Measurements from ENCODE around the gene STAC2. TPM values are rescaled to one million over a fixed set of nuclear protein-coding genes. Genes with fewer than 3 reads are reported as not detected.

The STAC2 gene
- total RNA-seq, 1 experiment from 2014 or later: 0.17 TPM

DNA sequence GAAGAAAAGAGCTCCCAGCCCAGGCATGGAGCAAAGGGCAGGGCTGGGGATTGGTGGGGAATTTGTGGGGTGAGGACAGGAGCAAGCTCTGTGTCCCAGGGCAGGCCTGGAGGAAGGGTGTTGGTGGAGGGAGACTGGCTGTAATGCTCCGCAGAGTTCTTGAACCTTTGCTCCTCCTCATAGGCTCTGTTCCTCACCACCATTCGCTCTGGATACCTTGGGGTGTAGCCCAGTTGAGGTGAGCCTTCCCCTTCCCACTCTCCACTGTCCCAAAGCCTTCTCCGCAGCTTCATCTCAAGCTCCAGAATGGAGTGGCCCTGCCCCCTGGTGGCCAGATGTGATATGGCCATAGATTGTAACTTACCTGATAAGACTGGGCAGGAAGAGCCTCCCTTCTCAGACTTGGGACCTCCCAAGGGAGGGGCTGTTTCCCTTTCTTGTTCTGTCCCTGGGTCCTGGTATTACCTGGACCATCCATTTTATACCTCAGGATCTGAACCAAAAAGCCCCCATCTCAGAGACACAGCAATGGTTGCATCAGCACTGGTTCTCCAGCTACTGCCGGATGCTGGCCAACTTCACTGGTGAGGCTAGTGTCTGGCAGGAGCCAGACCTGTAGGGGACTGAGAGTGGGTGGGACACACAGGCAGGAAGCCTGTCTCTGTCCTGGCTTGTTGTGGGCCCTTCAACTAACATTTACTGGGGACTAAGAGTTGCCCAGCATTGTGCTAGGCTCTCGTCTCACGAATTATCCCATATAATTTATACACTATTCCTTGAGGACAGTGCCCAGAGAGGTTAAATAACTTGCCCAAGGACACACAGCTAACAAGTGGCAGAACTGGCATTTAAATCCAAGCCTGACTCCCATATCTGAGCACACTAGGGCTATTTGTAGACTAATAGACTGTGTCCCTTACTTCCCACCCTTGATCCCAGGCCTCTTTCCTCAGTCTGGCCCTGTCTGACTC is 19.1 kb upstream of the STAC2 start:
- BruUV-seq (replicated peaks): no TSS peak
- Histone ChIP-seq H3K4me2 (no peak overlapping the region), H3K9me2 (ENCODE audit: insufficient read depth) (no peaks in the 10 kb centered on the region), H3K36me3 (ENCODE audit: low read depth) (no peaks in the 10 kb centered on the region), H3K4me1 (replicated peaks; ENCODE audit: insufficient read depth) (peaks cover 11% of the 10 kb centered on the region), H3K27ac (no peak overlapping the region), H2AFZ (no peak overlapping the region), H3K27me3 (ENCODE audit: insufficient read depth, low read depth) (no peaks in the 10 kb centered on the region), H3K79me2 (ENCODE audit: low read depth) (no peaks in the 10 kb centered on the region), H3K9me3 (ENCODE audit: insufficient read depth, low read depth) (no peaks in the 10 kb centered on the region), H4K20me1 (ENCODE audit: insufficient read depth) (no peaks in the 10 kb centered on the region), H3F3A (ENCODE audit: insufficient read depth, low read depth) (peaks cover 16% of the 10 kb centered on the region; the same call in 1 of the 2 replicates), H3K4me3 (no peak overlapping the region)
- no peak for TF ChIP-seq EZH2 (IDR thresholded peaks at IDR 0.05; ENCODE audit: low read depth)
- TF ChIP-seq, protein P1, sequence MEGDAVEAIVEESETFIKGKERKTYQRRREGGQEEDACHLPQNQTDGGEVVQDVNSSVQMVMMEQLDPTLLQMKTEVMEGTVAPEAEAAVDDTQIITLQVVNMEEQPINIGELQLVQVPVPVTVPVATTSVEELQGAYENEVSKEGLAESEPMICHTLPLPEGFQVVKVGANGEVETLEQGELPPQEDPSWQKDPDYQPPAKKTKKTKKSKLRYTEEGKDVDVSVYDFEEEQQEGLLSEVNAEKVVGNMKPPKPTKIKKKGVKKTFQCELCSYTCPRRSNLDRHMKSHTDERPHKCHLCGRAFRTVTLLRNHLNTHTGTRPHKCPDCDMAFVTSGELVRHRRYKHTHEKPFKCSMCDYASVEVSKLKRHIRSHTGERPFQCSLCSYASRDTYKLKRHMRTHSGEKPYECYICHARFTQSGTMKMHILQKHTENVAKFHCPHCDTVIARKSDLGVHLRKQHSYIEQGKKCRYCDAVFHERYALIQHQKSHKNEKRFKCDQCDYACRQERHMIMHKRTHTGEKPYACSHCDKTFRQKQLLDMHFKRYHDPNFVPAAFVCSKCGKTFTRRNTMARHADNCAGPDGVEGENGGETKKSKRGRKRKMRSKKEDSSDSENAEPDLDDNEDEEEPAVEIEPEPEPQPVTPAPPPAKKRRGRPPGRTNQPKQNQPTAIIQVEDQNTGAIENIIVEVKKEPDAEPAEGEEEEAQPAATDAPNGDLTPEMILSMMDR (conservative IDR thresholded peaks at IDR 0.05): peak; percentile 97
- POLR2A ChIA-PET (ENCODE audit: unreplicated experiment): interaction anchor here (0.6 kb wide), 1 partner anchor 92 kb away, joined by 7 read pairs; no protein-coding TSS in a partner anchor
- CTCF ChIA-PET: interaction anchor here (0.5 to 1.5 kb wide), 10 partner anchors 9 to 793 kb away, joined by 3 to 11 read pairs (median 4); no protein-coding TSS in a partner anchor
- DNase-seq: peak; percentile 73 to 85
- intact Hi-C loops (cut with micrococcal nuclease; ENCODE audit: unreplicated experiment): loop anchor here (1.0 to 10.0 kb wide), 4 partner anchors 38 to 570 kb away; partner anchors contain the start of genes EPOP and PLXDC1

DNA sequence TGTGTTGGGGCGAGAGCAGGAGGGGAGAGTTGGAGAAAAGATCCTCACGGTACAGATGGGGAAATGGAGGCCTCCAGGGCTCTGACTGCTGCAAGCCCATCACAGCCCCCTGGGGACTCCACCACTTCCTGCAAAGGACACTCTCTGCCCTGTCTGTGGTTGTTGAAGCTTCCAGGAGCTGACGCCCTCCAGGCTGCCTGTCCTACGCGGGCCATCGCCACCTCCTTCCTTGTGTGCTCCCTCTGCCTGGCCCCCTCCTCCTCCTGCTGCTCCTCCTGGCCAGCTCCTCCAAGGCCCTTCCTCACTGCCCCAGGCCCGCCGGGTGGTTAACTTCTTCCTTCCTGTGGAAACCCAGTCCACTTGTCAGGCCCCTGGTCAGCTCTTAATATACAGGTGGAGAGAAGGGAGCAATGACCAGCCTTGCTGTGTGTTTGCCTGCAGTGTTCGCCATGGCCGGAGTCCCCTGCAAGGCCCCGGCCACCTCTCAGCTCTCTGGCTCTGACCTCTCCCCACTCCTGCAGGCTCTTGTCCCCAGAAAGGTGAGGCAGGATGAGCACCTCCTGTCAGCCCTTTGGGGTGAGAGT is 18.4 kb upstream of the STAC2 start:
- Histone ChIP-seq H4K20me1 (ENCODE audit: insufficient read depth) (no peaks in the 10 kb centered on the region), H3K9me2 (ENCODE audit: insufficient read depth) (no peaks in the 10 kb centered on the region), H3K4me2 (no peak overlapping the region), H3K27ac (no peak overlapping the region), H3K4me3 (no peak overlapping the region), H3K27me3 (ENCODE audit: insufficient read depth, low read depth) (no peaks in the 10 kb centered on the region), H3K36me3 (ENCODE audit: low read depth) (no peaks in the 10 kb centered on the region), H3K9me3 (ENCODE audit: insufficient read depth, low read depth) (no peaks in the 10 kb centered on the region), H2AFZ (no peak overlapping the region), H3K4me1 (replicated peaks; ENCODE audit: insufficient read depth) (peaks cover 11% of the 10 kb centered on the region), H3K79me2 (ENCODE audit: low read depth) (no peaks in the 10 kb centered on the region), H3F3A (ENCODE audit: insufficient read depth, low read depth) (peaks cover 16% of the 10 kb centered on the region)
- CTCF ChIA-PET: interaction anchor here (0.5 to 1.5 kb wide), 8 partner anchors 8 to 437 kb away, joined by 3 to 10 read pairs (median 4); no protein-coding TSS in a partner anchor
- no TSS peak for BruUV-seq (replicated peaks)
- POLR2A ChIA-PET (ENCODE audit: unreplicated experiment): no interaction called here
- no peak for DNase-seq
- TF ChIP-seq EZH2 (IDR thresholded peaks at IDR 0.05; ENCODE audit: low read depth): no peak
- TF ChIP-seq, protein P1 (conservative IDR thresholded peaks at IDR 0.05): no peak
- intact Hi-C loops (cut with micrococcal nuclease; ENCODE audit: unreplicated experiment): loop anchor here (1.0 to 10.0 kb wide), 4 partner anchors 37 to 569 kb away; partner anchors contain the start of genes EPOP and PLXDC1

DNA sequence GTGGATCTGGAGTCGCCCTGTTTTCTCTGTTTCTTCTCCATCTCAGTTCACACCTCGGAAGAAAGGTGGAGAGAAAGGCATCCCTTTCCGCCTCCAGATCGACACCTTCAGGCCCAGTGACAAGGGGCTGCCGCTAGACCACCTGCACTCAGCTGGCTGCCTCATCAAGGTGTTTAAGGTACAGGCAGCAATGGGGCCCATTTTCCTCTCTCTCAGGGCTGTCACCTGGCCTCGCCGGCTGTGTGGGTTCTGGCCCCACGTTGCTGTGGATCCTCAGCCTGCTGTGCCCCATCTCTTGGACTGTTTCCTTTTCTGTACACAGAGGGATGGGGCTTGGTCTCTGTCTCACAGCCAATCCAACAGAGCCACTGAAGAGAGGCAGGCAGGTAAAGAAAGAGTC is 17.4 kb upstream of the STAC2 start:
- peaks cover 13% of the 10 kb centered on the region for H3F3A ChIP-seq (ENCODE audit: insufficient read depth, low read depth)
- TF ChIP-seq, protein P1 (conservative IDR thresholded peaks at IDR 0.05): no peak
- TF ChIP-seq EZH2 (IDR thresholded peaks at IDR 0.05; ENCODE audit: low read depth): no peak
- no peaks in the 10 kb centered on the region for H3K79me2 ChIP-seq (ENCODE audit: low read depth)
- no peaks in the 10 kb centered on the region for H3K9me3 ChIP-seq (ENCODE audit: insufficient read depth, low read depth)
- no peaks in the 10 kb centered on the region for H3K9me2 ChIP-seq (ENCODE audit: insufficient read depth)
- no peak for DNase-seq
- POLR2A ChIA-PET (ENCODE audit: unreplicated experiment): interaction anchor here (0.6 kb wide), 1 partner anchor 146 kb away, joined by 4 read pairs; no protein-coding TSS in a partner anchor
- no peak overlapping the region for H3K4me3 ChIP-seq
- CTCF ChIA-PET: interaction anchor here (0.6 kb wide), 1 partner anchor 90 kb away, joined by 3 read pairs; no protein-coding TSS in a partner anchor
- peaks cover 12% of the 10 kb centered on the region for H3K4me1 ChIP-seq (replicated peaks; ENCODE audit: insufficient read depth)
- no peak overlapping the region for H3K27ac ChIP-seq
- H3K36me3 ChIP-seq (ENCODE audit: low read depth): no peaks in the 10 kb centered on the region
- H3K27me3 ChIP-seq (ENCODE audit: insufficient read depth, low read depth): no peaks in the 10 kb centered on the region
- no peaks in the 10 kb centered on the region for H4K20me1 ChIP-seq (ENCODE audit: insufficient read depth)
- H2AFZ ChIP-seq: no peak overlapping the region
- BruUV-seq (replicated peaks): no TSS peak
- intact Hi-C loops (cut with micrococcal nuclease; ENCODE audit: unreplicated experiment): loop anchor here (5.0 to 10.0 kb wide), 3 partner anchors 91 to 568 kb away; partner anchors contain the start of genes EPOP and PLXDC1
- no peak overlapping the region for H3K4me2 ChIP-seq

Measured in PC-9 (cell line).